Activated CD4-positive, alpha-beta memory T cell treated with anti-CD3 and anti-CD28 coated beads, Interleukin-2, amount 10 ng/mL, durations not matched to agents 7 days and 5 days (primary cell): ENCODE measurements around the gene BMPR1B. TPM values are rescaled to one million over a fixed set of nuclear protein-coding genes. Genes with fewer than 3 reads are reported as not detected.

Source experiments
- CTCF ChIA-PET: fragments of 350-600 bp; sonication (Branson Sonifier 250); formaldehyde crosslinking; loops from one replicate; lab custom pipeline; 2021; ENCODE audit warnings: antibody characterized with exemption, inconsistent platforms; lab: Charles Lee
- POLR2A ChIA-PET: fragments of 350-600 bp; sonication (Branson Sonifier 250); formaldehyde crosslinking; loops from one replicate; lab custom pipeline; 2021; ENCODE audit warnings: antibody characterized with exemption; lab: Charles Lee
- DNase-seq: peaks from one replicate; pipeline ENCODE4 v3.0.0-alpha.2; 2020
- H3K27ac Mint-ChIP-seq: one replicate; pipeline ENCODE4 v1.8.0; 2021; ENCODE audit warnings: mild to moderate bottlenecking, mixed read lengths
- H3K27me3 Mint-ChIP-seq: one replicate; pipeline ENCODE4 v1.8.0; 2021; ENCODE audit warnings: mixed read lengths
- H3K36me3 Mint-ChIP-seq: one replicate; pipeline ENCODE4 v1.8.0; 2021; ENCODE audit warnings: low read depth, mixed read lengths
- H3K4me1 Mint-ChIP-seq: one replicate; pipeline ENCODE4 v1.8.0; 2021; ENCODE audit warnings: mixed read lengths
- H3K4me3 Mint-ChIP-seq: one replicate; pipeline ENCODE4 v1.8.0; 2021; ENCODE audit warnings: mild to moderate bottlenecking, mixed read lengths
- H3K9me3 Mint-ChIP-seq: one replicate; pipeline ENCODE4 v1.8.0; 2021; ENCODE audit warnings: mixed read lengths
- total RNA-seq, 2 experiments: library from RNA; stranded (reverse); gene quantifications; one replicate each; pipeline ENCODE4 v1.2.3, GENCODE V29; 2021

Gene BMPR1B
- total RNA-seq, 2 experiments from 2014 or later: not detected

DNA sequence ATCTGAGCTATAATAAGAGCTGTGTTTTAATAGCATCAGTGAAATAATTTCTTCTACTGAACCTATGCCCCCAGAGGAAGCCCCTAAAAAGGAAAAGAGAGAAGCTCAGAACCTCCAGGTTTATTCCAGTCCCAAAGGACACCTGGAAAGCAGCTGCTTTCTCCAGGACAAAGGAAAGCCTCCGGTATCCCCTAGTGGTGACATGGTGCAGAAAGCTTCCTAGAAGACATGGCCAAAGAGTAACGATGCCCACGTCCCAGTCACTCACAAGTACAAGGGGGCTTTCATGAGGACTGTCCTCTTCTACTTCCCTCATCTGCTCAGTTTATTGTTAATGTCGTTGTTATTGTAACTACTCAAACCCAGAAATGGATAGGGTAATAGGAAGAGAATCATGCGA lies 447.1 kb downstream of the BMPR1B start:
- H3K9me3 Mint-ChIP-seq: no peaks in the 10 kb centered on the region
- H3K4me1 Mint-ChIP-seq: no peaks in the 10 kb centered on the region
- no peak for DNase-seq
- H3K4me3 Mint-ChIP-seq: no peak overlapping the region
- no peak overlapping the region for H3K27ac Mint-ChIP-seq
- POLR2A ChIA-PET: no interaction called here
- CTCF ChIA-PET: no interaction called here
- peaks cover 2% of the 10 kb centered on the region for H3K27me3 Mint-ChIP-seq
- no peaks in the 10 kb centered on the region for H3K36me3 Mint-ChIP-seq
